K562 (cell line): ENCODE data around the gene EFCAB12. TPM values are rescaled to one million over a fixed set of nuclear protein-coding genes. Genes with fewer than 3 reads are reported as not detected.

Experiments
- ARHGAP35 ChIP-seq: fragments of 450-650 bp; IDR thresholded peaks from 2 replicates; pipeline ENCODE4 v1.6.1; 2018; ENCODE audit not compliant: partially characterized antibody
- ARID4B ChIP-seq: sonication (generic); formaldehyde crosslinking; IDR thresholded peaks from 2 replicates; pipeline ENCODE4 v1.8.0; 2022; ENCODE audit warnings: mild to moderate bottlenecking, missing genetic modification reagents
- CHCHD3 ChIP-seq: fragments of 250-450 bp; sonication (Bioruptor Pico); IDR thresholded peaks from 2 replicates; pipeline ENCODE4 v2.1.2; 2022; ENCODE audit warnings: mild to moderate bottlenecking
- KDM1A ChIP-seq, 2 experiments: fragments of 450-650 bp; IDR thresholded peaks; 2 replicates each; pipeline ENCODE4 v1.6.1; 2016; ENCODE audit warnings: mild to moderate bottlenecking in 2 of 2
- KLF10 ChIP-seq: fragments of 250-450 bp; sonication (Bioruptor Pico); IDR thresholded peaks from 2 replicates; pipeline ENCODE4 v1.6.1; 2021; ENCODE audit warnings: matching md5 sums
- MEIS2 ChIP-seq: fragments of 450-650 bp; IDR thresholded peaks from 2 replicates; pipeline ENCODE4 v1.6.1; 2014; ENCODE audit warnings: mild to moderate bottlenecking; ENCODE audit not compliant: partially characterized antibody
- NFATC3 ChIP-seq: fragments of 450-650 bp; IDR thresholded peaks from 2 replicates; pipeline ENCODE4 v1.6.1; 2017; ENCODE audit warnings: mild to moderate bottlenecking
- RCOR1 ChIP-seq, 2 experiments: IDR thresholded peaks; 2 replicates each; pipeline ENCODE4 v1.6.1; 2012; ENCODE audit warnings: low read depth in 2 of 2, low read length in 2 of 2, borderline replicate concordance in 1 of 2, improper control_type of control experiment in 1 of 2
- TAF7 ChIP-seq: fragments of 450-650 bp; IDR thresholded peaks from 2 replicates; pipeline ENCODE4 v1.6.1; 2016; ENCODE audit warnings: missing genetic modification characterization, missing compliant biosample characterization
- TAL1 ChIP-seq: fragments of 450-650 bp; IDR thresholded peaks from 2 replicates; pipeline ENCODE4 v1.6.1; 2016; ENCODE audit warnings: mild to moderate bottlenecking
- TEAD4 ChIP-seq, 2 experiments: sonication (generic) in 1 of 2; formaldehyde crosslinking in 1 of 2; IDR thresholded peaks; 2 replicates each; pipeline versions ENCODE4 v1.6.1 to v1.8.0; 2012 to 2022; ENCODE audit warnings: borderline replicate concordance in 1 of 2, inconsistent platforms in 1 of 2, low read length in 1 of 2, mild to moderate bottlenecking in 1 of 2, missing genetic modification reagents in 1 of 2
- ZNF41 ChIP-seq: fragments of 250-450 bp; sonication (Bioruptor Pico); conservative IDR thresholded peaks from 2 replicates; pipeline ENCODE4 v1.4.0; 2020; ENCODE audit warnings: mild to moderate bottlenecking
- polyA plus RNA-seq, 8 experiments: library from polyadenylated mRNA; depleted of rRNA in 4 of 8; stranded (reverse) in 5 of 8; unstranded in 3 of 8; fragments of >200 nt; fragmentation: Nextera tagmentation in 2 of 8; fragmentation: Illumina TruSeq in 1 of 8; extraction: Ambion mirVana in 2 of 8; extraction: Trizol in 1 of 8; gene quantifications; 2 replicates each; pipeline versions ENCODE4 v1.2.1 to v1.2.3, GENCODE V29; 2011 to 2014; ENCODE audit warnings: inconsistent platforms in 1 of 8, missing spikeins in 1 of 8
- total RNA-seq, 7 experiments: library from RNA; depleted of rRNA in 6 of 7; stranded (reverse); fragments of >200 nt in 6 of 7; fragmentation: Illumina TruSeq in 2 of 7; extraction: Trizol in 2 of 7; gene quantifications; 2 replicates each; pipeline versions ENCODE4 v1.2.1 to v1.2.3, GENCODE V29; 2011 to 2021; ENCODE audit warnings: low replicate concordance in 1 of 7

Gene EFCAB12
- total and polyA plus RNA-seq, 9 of the 15 experiments (the other 6 are each of a cell fraction or from before 2014, with no cell fraction given): 0.08 to 0.95 (median 0.56) TPM; not detected in 1

- TF ChIP-seq TEAD4 (IDR thresholded peaks at IDR 0.05; ENCODE audit: low read length) (peak; percentile 46; the same call in 1 of the 2 replicates), TEAD4 (CRISPR knock-in tag; IDR thresholded peaks at IDR 0.05; ENCODE audit: borderline replicate concordance) (no peak), TAL1 (no peak), ARID4B (CRISPR knock-in tag) (no peak), NFATC3 (no peak), KLF10 (CRISPR knock-in tag) (no peak), KDM1A (IDR thresholded peaks at IDR 0.05) (peak; percentile 27 to 46; a peak in 3 of 4 replicates), ARHGAP35 (no peak), ZNF41 (CRISPR knock-in tag) (no peak), RCOR1 (IDR thresholded peaks at IDR 0.05; ENCODE audit: borderline replicate concordance in 1 of 2, low read depth in 2 of 2, low read length in 2 of 2) (peak in 1 of 2 experiments; percentile 57; a peak in 2 of 4 replicates), CHCHD3 (CRISPR knock-in tag) (no peak), MEIS2 (no peak), TAF7 (tag) (no peak)
Observed at GRCh38 chr3:129463094-129463493, 34.7 kb upstream of the EFCAB12 start (continued).
